NCI-H69 (cell line): ENCODE measurements around the gene C1S.
"Not testable (repeated sequence)": the region's sequence is repeated elsewhere in the genome, so short reads cannot be mapped to it uniquely, and the experiment has no call there.

Source experiments
- DNase-seq: peaks from one replicate; lab custom pipeline; 2025; lab: John Stamatoyannopoulos, UW

Gene C1S

DNA sequence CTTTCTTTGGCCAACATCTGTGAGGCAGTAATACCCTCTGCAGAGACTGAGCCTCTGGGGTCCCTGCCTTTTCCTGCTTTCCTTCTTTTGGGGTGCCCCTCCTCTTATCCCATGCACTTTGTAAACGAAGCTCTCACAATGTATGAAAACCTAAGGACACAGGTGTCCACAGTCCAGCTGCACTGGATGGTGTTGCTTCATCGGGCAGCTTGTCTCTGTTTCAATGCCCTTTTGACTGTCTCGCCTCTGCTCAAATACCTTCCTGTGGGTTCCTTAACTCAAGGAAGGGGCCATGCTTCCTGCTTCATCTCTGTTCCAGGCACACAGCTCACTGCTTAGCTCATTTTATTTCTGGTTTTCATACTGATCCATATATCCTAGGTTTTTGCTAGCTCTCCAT is 42.1 kb downstream of the C1S start:
- DNase-seq: no peak

- DNase-seq: no peak
These were observed 43.5 kb downstream of the C1S start for GRCh38 chr12:7103837-7104584.

- no peak for DNase-seq
These were observed 45.6 kb downstream of the C1S start for GRCh38 chr12:7106082-7106481.

DNA sequence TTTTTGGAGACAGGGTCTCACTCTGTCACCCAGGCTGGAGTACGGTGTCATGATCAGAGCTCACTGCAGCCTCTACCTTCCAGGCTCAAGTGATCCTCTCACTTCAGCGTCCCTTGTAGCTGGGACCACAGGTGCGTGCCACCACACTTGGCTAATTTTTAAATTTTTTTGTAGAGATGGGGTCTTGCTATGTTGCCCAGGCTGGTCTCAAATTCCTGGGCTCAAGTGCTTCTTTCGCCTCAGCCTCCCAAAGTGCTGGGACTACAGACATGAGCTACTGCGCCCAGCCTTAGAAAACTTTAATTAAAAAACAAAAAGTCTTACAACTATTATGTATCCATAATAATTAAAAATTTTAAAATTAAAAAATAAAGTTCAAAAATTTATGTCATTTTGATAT is 46.7 kb downstream of the C1S start:
- not testable (repeated sequence) for DNase-seq

GRCh38 chr12:7107636-7108002 is 47.1 kb downstream of the C1S start:
- DNase-seq: no peak

- peak; percentile 93 for DNase-seq
These were observed 47.7 kb downstream of the C1S start for GRCh38 chr12:7108003-7108795.

DNA sequence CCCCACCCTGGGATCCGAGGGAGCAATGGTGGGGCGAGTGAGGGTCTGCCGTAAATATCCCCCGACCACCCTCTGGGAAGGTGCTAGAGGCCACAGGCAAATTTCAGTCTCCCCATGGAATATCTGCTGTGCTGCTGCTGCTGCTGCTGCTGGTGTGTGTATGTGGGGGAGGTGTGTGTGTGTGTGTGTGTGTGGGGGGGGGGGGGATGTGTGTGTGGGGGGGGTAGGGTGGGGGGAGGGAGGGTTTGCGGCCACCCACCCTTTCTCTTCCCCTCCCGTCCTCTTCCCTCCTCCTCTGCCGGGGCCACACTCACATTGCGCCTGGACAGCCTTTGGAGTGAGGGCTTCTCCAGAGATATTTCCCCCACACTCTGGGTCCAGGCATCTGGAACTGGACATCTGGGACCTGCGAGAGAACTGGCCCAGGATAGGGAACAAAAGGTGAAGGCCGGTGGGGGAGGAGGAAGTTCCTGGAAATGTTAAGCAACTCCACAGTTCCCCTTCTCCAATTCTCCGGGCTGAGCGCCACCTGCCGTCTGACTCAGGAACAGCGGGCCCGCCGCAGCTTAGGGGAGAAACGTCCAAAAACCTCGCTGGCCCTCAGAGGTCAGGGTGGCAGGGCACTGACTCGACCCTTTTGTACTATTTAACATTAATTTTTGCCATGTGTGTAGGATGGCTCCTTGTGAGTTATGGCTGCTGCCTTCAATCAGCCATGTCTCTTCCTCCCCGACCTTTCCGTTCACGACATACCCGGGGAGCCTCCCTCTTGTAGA is 48.5 kb downstream of the C1S start, which contains the start of gene C1RL:
TSS of gene C1RL (minus strand) at position 419 of the 776 bp plus-strand sequence. CDS start at position 385, 34 bp downstream.
- DNase-seq: peak; percentile 91

DNA sequence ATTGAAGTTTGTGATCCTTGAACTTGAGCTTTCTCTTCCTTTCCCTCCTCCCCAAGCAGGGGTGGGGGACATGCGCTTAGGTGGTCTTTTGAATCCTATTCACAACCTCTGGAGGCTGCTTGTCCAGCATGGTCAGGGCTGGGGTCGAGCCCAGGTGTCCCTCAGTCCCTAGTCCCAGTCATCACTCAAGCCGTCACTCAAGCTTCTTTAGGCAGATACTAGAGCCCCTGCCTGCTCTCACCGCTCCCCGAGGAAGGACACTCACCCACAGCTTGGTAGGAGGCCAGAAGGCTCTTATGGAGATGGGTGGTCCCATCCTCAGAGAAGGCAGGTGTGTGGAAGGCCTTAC is 49.0 kb downstream of the C1S start:
- DNase-seq: no peak

DNA sequence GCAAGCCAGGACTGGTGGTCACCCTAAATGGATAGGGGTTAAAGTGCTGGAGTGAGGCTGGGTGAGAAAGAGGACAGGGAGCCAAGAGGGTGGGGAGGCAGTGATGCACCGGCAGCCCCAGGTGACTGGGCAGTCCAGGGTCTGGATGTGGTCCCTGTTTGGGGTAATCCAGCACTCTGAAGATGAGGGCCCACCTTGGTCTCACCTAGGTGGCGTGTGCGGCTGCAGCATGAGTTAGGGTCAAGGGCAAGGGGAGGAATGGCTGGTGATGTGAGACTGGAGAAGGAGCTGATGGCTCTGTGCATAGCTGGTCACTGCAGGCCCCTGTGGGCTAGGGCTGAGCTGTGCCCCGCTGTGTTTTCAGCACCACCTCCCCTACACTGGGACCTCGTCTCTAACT is 50.1 kb downstream of the C1S start:
- DNase-seq: no peak

DNA sequence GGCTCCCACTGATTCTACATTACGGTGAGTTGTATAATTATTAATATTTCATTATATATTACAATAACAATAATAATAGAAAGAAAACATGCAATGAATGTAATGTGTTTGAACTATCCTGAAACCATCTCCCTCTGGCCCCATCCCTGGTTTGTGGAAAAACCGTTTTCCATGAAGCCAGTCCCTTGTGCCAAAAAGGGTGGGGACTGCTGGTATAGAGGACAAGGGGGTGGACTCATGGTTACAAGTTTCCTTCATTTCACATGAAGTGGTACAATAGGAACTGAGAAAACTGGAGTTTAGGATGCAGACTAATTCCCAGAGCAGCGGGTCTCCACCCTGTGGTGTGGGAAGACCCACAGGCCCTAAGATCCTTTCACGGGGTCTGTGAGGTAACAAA is 51.5 kb downstream of the C1S start:
- DNase-seq: no peak

- peak; percentile 48 for DNase-seq
These were observed 52.9 kb downstream of the C1S start for GRCh38 chr12:7113389-7113871.

- no peak for DNase-seq
These were observed 53.5 kb downstream of the C1S start for GRCh38 chr12:7114008-7114407.

DNA sequence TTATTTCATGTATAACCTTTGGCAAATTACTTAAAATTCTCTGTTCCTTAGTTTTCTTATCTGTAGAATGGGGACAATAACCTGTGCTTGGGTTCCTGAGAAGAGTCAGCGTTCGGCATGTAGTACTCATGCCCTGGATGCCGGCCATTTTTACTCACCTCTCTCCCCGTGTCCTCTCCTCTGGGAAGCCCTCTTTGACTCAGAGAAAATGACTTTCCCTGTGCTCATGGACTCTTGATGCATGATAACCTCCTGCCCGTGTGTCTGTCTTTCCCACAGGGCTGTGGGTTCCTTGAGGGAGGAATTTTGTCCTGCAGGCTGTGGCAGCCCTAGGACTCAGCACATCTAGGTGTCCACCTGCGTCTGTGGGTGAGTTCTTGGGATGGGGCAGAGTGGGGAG is 54.3 kb downstream of the C1S start:
- no peak for DNase-seq

DNA sequence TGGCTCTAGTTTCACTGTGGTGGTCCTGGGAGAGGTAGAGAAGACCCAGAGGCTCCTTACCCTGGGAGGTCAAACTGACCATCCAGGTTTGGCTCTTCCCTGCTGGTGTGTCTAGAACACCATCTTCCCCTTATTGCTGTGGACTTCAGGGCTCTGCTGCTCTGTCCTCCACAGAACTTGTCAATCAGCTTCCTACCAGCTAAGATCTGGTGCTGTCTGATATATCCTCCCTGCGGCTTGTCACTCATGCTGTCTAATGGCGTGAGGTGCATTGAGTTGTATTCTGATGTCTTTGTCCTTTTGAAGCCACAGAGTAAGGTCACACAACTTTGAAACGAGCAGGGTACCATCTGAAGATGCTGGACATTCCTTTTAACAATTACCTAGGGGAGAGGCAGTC is 55.7 kb downstream of the C1S start:
- DNase-seq: no peak

GRCh38 chr12:7116916-7117315 is 56.4 kb downstream of the C1S start:
- no peak for DNase-seq

GRCh38 chr12:7117670-7118069 is 57.2 kb downstream of the C1S start:
- no peak for DNase-seq

- DNase-seq: no peak
These were observed 58.4 kb downstream of the C1S start for GRCh38 chr12:7118881-7119280.

DNA sequence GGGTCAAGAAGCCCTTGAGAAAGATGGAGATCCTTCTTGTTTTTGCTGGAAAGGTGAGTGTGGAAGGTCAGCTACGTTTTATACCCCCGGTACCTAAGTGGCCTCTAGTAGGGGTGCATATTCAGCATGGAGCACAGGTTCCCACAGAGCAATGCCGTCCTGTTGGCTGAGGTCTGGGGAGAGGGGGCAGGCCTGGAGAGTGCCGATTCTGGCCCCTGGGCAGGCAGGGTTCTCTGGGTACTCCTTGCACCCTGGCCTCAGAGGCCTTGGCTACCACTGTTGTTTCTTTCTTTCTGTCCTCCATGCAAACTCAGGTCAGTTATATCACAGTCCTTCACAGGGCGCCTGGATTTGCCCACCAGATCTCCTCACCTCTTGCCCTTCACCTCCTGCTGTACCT is 59.6 kb downstream of the C1S start:
- no peak for DNase-seq
